HG03521 (cell line): ENCODE data around the gene CYSLTR1.
"Not testable (repeated sequence)": the region's sequence is repeated elsewhere in the genome, so short reads cannot be mapped to it uniquely, and the experiment has no call there.

Experiments
- ATAC-seq: cut with Tn5 transposase; IDR thresholded peaks from one replicate; pipeline ENCODE4 v1.9.1; 2021; ENCODE audit warnings: mild to moderate bottlenecking, moderate library complexity; ENCODE audit not compliant: unreplicated experiment

Gene CYSLTR1

GRCh38 chrX:78226047-78226446 is 101.4 kb downstream of the CYSLTR1 start:
- ATAC-seq = not testable (repeated sequence)
